ENCODE data around the gene TMEM121.

GRCh38 chr14:105484997-105485393 lies 41.4 kb upstream of the TMEM121 start:
- TF ChIP-seq CTCF (conservative IDR thresholded peaks at IDR 0.05; ENCODE audit: low read depth, low read length) (no peak), EZH2phosphoT487 (IDR thresholded peaks at IDR 0.05; ENCODE audit: borderline replicate concordance, low read length) (no peak), EZH2 (IDR thresholded peaks at IDR 0.05; ENCODE audit: low read length, unreplicated experiment) (no peak)

Measured in PC-3 (cell line).